MM.1S (cell line): Measurements from ENCODE around the gene SF3A2.

ENCODE experiments used
- DNase-seq: peaks from one replicate; pipeline ENCODE4 v3.0.0-alpha.2; 2015
- H2AFZ ChIP-seq: fragments of 300-600 bp; sonication (generic); 2 replicates; pipeline ENCODE4 v1.6.0; 2016; ENCODE audit warnings: antibody characterized with exemption, low read length
- H3F3A ChIP-seq: fragments of 300-600 bp; sonication (generic); 2 replicates; pipeline ENCODE4 v1.6.1; 2016; ENCODE audit warnings: mild to moderate bottlenecking, antibody characterized with exemption, low read length, moderate library complexity, mixed read lengths; ENCODE audit not compliant: insufficient read depth
- H3K27ac ChIP-seq: fragments of 300-600 bp; sonication (generic); 2 replicates; pipeline ENCODE4 v1.5.1; 2016; ENCODE audit warnings: mild to moderate bottlenecking, low read length
- H3K27me3 ChIP-seq: fragments of 300-600 bp; sonication (generic); replicated peaks from 2 replicates; pipeline ENCODE4 v1.6.0; 2016; ENCODE audit warnings: low read length; ENCODE audit not compliant: insufficient read depth
- H3K36me3 ChIP-seq: fragments of 300-600 bp; sonication (generic); replicated peaks from 2 replicates; pipeline ENCODE4 v1.6.1; 2016; ENCODE audit warnings: mild to moderate bottlenecking, low read length, mixed read lengths; ENCODE audit not compliant: insufficient read depth
- H3K4me1 ChIP-seq: fragments of 300-600 bp; sonication (generic); 2 replicates; pipeline ENCODE4 v1.6.1; 2016; ENCODE audit warnings: low read length, mixed read lengths
- H3K4me2 ChIP-seq: fragments of 300-600 bp; sonication (generic); 2 replicates; pipeline ENCODE4 v1.6.0; 2016; ENCODE audit warnings: low read depth, low read length
- H3K4me3 ChIP-seq: fragments of 300-600 bp; sonication (generic); 2 replicates; pipeline ENCODE4 v1.5.1; 2016; ENCODE audit warnings: low read length, mixed read lengths
- H3K79me2 ChIP-seq: fragments of 300-600 bp; sonication (generic); 2 replicates; pipeline ENCODE4 v1.6.1; 2016; ENCODE audit warnings: mixed run types, low read length, mixed read lengths
- H3K9ac ChIP-seq: fragments of 300-600 bp; sonication (generic); 2 replicates; pipeline ENCODE4 v1.6.1; 2016; ENCODE audit warnings: low read length, mixed read lengths
- H3K9me2 ChIP-seq: fragments of 300-600 bp; sonication (generic); replicated peaks from 2 replicates; pipeline ENCODE4 v1.6.1; 2016; ENCODE audit warnings: mild to moderate bottlenecking, low read length, mixed read lengths; ENCODE audit not compliant: insufficient read depth
- H3K9me3 ChIP-seq: fragments of 300-600 bp; sonication (generic); replicated peaks from 2 replicates; pipeline ENCODE4 v1.6.1; 2016; ENCODE audit warnings: mild to moderate bottlenecking, low read length, mixed read lengths; ENCODE audit not compliant: insufficient read depth
- H4K20me1 ChIP-seq: fragments of 300-600 bp; sonication (generic); 2 replicates; pipeline ENCODE4 v1.6.1; 2016; ENCODE audit warnings: mild to moderate bottlenecking, low read length, moderate library complexity, mixed read lengths; ENCODE audit not compliant: insufficient read depth
- CTCF ChIP-seq: fragments of 300-600 bp; sonication (generic); IDR thresholded peaks from 2 replicates; pipeline ENCODE4 v1.5.1; 2016; ENCODE audit warnings: antibody characterized with exemption, low read length, mixed read lengths
- EZH2 ChIP-seq: fragments of 300-600 bp; sonication (generic); optimal IDR thresholded peaks from 2 replicates; pipeline ENCODE3; 2017; ENCODE audit warnings: low read depth, mild to moderate bottlenecking, antibody characterized with exemption, low read length, mixed read lengths
- EZH2phosphoT487 ChIP-seq: fragments of 300-600 bp; sonication (generic); IDR thresholded peaks from 2 replicates; pipeline ENCODE4 v1.6.1; 2018; ENCODE audit warnings: antibody characterized with exemption, low read length

Gene SF3A2

GRCh38 chr19:2195361-2195760 lies 41.3 kb upstream of the SF3A2 start:
- no peaks in the 10 kb centered on the region for H3K9me2 ChIP-seq
- H3K4me1 ChIP-seq = no peaks in the 10 kb centered on the region
- TF ChIP-seq CTCF (no peak), EZH2phosphoT487 (no peak), EZH2 (no peak)
- no peaks in the 10 kb centered on the region; the same call in 1 of the 2 replicates for H3F3A ChIP-seq
- H2AFZ ChIP-seq = no peak overlapping the region
- no peak overlapping the region for H3K4me2 ChIP-seq
- H3K79me2 ChIP-seq = peaks cover 98% of the 10 kb centered on the region
- DNase-seq = no peak
- peaks cover 29% of the 10 kb centered on the region for H4K20me1 ChIP-seq
- H3K27ac ChIP-seq = no peak overlapping the region
- peaks cover 17% of the 10 kb centered on the region for H3K36me3 ChIP-seq
- no peak overlapping the region for H3K9ac ChIP-seq
- H3K4me3 ChIP-seq = no peak overlapping the region
- H3K27me3 ChIP-seq = no peaks in the 10 kb centered on the region
- H3K9me3 ChIP-seq = no peaks in the 10 kb centered on the region

GRCh38 chr19:2195914-2196313 lies 40.7 kb upstream of the SF3A2 start:
- no peak for DNase-seq
- Histone ChIP-seq H3K36me3 (peaks cover 13% of the 10 kb centered on the region), H3K4me1 (no peaks in the 10 kb centered on the region), H3K9ac (no peak overlapping the region), H2AFZ (no peak overlapping the region), H3F3A (no peaks in the 10 kb centered on the region), H3K79me2 (peaks cover 96% of the 10 kb centered on the region), H4K20me1 (peaks cover 26% of the 10 kb centered on the region), H3K27ac (no peak overlapping the region), H3K9me2 (no peaks in the 10 kb centered on the region), H3K4me3 (no peak overlapping the region), H3K27me3 (no peaks in the 10 kb centered on the region), H3K4me2 (no peak overlapping the region), H3K9me3 (no peaks in the 10 kb centered on the region)
- TF ChIP-seq EZH2phosphoT487 = no peak
- no peak for TF ChIP-seq CTCF
- TF ChIP-seq EZH2 = no peak

- no peak overlapping the region for H3K4me3 ChIP-seq
- no peak overlapping the region for H2AFZ ChIP-seq
- H3K9ac ChIP-seq = no peak overlapping the region
- no peak for DNase-seq
- no peaks in the 10 kb centered on the region for H3K9me2 ChIP-seq
- TF ChIP-seq CTCF = no peak
- no peak for TF ChIP-seq EZH2phosphoT487
- TF ChIP-seq EZH2 = no peak
- no peaks in the 10 kb centered on the region for H3F3A ChIP-seq
- H3K4me1 ChIP-seq = no peaks in the 10 kb centered on the region
- H3K9me3 ChIP-seq = no peaks in the 10 kb centered on the region
- no peaks in the 10 kb centered on the region for H3K27me3 ChIP-seq
- H3K4me2 ChIP-seq = no peak overlapping the region
- no peak overlapping the region for H3K27ac ChIP-seq
- H3K79me2 ChIP-seq = peaks cover 95% of the 10 kb centered on the region
- H4K20me1 ChIP-seq = peaks cover 26% of the 10 kb centered on the region
- H3K36me3 ChIP-seq = peaks cover 4% of the 10 kb centered on the region; the same call in 1 of the 2 replicates
Measured at GRCh38 chr19:2197270-2197669, 39.4 kb upstream of the SF3A2 start.
